ENCODE data around the gene RSPH3. TPM values are rescaled to one million over a fixed set of nuclear protein-coding genes. Genes with fewer than 3 reads are reported as not detected.
"Not testable (repeated sequence)": the region's sequence is repeated elsewhere in the genome, so short reads cannot be mapped to it uniquely, and the experiment has no call there.

RSPH3 gene
- total and polyA plus RNA-seq, 4 experiments from 2014 or later, result 0.66 to 3.7 (median 3.5) TPM

GRCh38 chr6:159031846-159032245 lies 31.8 kb upstream of the RSPH3 start:
- CTCF ChIA-PET (ENCODE audit: partially characterized antibody), result interaction anchor here (1.2 to 14.2 kb wide), 4 partner anchors 10 to 103 kb away, joined by 4 to 333 read pairs (median 112); no protein-coding TSS in a partner anchor
- POLR2A ChIA-PET (ENCODE audit: partially characterized antibody), result interaction anchor here (1.5 to 17.5 kb wide), 5 partner anchors 9 to 73 kb away, joined by 4 to 651 read pairs (median 16); partner anchors contain the start of gene TAGAP
- Mint-ChIP-seq H3K27me3 (no peaks in the 10 kb centered on the region), H3K9me3 (peaks cover 0 to 9% (median 2%) of the 10 kb centered on the region in 8 donors), H3K27ac (peak overlapping the region in 6 of 7 donors; percentile 0 to 67 (median 15)), H3K4me3 (no peak overlapping the region), H3K4me1 (peaks cover 16 to 41% (median 25%) of the 10 kb centered on the region in 4 donors), H3K36me3 (peaks cover 17 to 28% of the 10 kb centered on the region in 2 donors)
- Histone ChIP-seq H3K27ac (ENCODE audit: low read depth, low read length) (no peak overlapping the region), H3K4me3 (ENCODE audit: low read length in 2 of 2) (no peak overlapping the region), H3K27me3 (ENCODE audit: insufficient read depth, low read length) (no peaks in the 10 kb centered on the region), H3K36me3 (ENCODE audit: insufficient read depth, low read length) (peaks cover 19% of the 10 kb centered on the region), H3K9me3 (ENCODE audit: control insufficient read depth in 1 of 2, low read length in 2 of 2) (no peaks in the 10 kb centered on the region), H3K4me1 (ENCODE audit: insufficient read depth, low read length) (peaks cover 24% of the 10 kb centered on the region)
- intact Hi-C loops (cut with micrococcal nuclease), result no loop called here
- no peak for DNase-seq

- H3K27me3 Mint-ChIP-seq, result no peaks in the 10 kb centered on the region
- H3K27me3 ChIP-seq (ENCODE audit: insufficient read depth, low read length), result no peaks in the 10 kb centered on the region
- intact Hi-C loops (cut with micrococcal nuclease), result no loop called here
- H3K9me3 Mint-ChIP-seq, result peaks cover 0 to 23% (median 13%) of the 10 kb centered on the region in 8 donors
- peaks cover 15 to 17% of the 10 kb centered on the region in 2 donors for H3K36me3 Mint-ChIP-seq
- H3K36me3 ChIP-seq (ENCODE audit: insufficient read depth, low read length), result peaks cover 3% of the 10 kb centered on the region
- H3K4me1 ChIP-seq (ENCODE audit: insufficient read depth, low read length), result peaks cover 7% of the 10 kb centered on the region
- H3K9me3 ChIP-seq (ENCODE audit: control insufficient read depth in 1 of 2, low read length in 2 of 2), result peaks cover 0 to 1% of the 10 kb centered on the region in 2 donors
- no peak overlapping the region for H3K4me3 Mint-ChIP-seq
- peak overlapping the region in 3 of 7 donors; percentile 13 to 33 (median 19) for H3K27ac Mint-ChIP-seq
- ChIA-PET CTCF (ENCODE audit: partially characterized antibody) (interaction anchor here (1.0 to 2.0 kb wide), 4 partner anchors 19 to 105 kb away, joined by 3 to 7 read pairs (median 4); no protein-coding TSS in a partner anchor), POLR2A (ENCODE audit: partially characterized antibody) (interaction anchor here (1.0 to 17.5 kb wide), 2 partner anchors 10 to 12 kb away, joined by 4 to 651 read pairs; no protein-coding TSS in a partner anchor)
- H3K27ac ChIP-seq (ENCODE audit: low read depth, low read length), result no peak overlapping the region
- no peak overlapping the region for H3K4me3 ChIP-seq (ENCODE audit: low read length in 2 of 2)
- H3K4me1 Mint-ChIP-seq, result peaks cover 9 to 24% (median 14%) of the 10 kb centered on the region in 4 donors
- DNase-seq, result no peak
These were observed 30.2 kb upstream of the RSPH3 start for GRCh38 chr6:159030168-159030567.

- H3K9me3 ChIP-seq (ENCODE audit: control insufficient read depth in 1 of 2, low read length in 2 of 2); H3K4me1 ChIP-seq (ENCODE audit: insufficient read depth, low read length); DNase-seq; H3K4me1 Mint-ChIP-seq; H3K27me3 ChIP-seq (ENCODE audit: insufficient read depth, low read length); H3K27me3 Mint-ChIP-seq; H3K36me3 ChIP-seq (ENCODE audit: insufficient read depth, low read length); intact Hi-C loops (cut with micrococcal nuclease); CTCF ChIA-PET (ENCODE audit: partially characterized antibody); H3K27ac ChIP-seq (ENCODE audit: low read depth, low read length); H3K4me3 Mint-ChIP-seq; H3K4me3 ChIP-seq (ENCODE audit: low read length in 2 of 2): not testable (repeated sequence)
- POLR2A ChIA-PET (ENCODE audit: partially characterized antibody), result interaction anchor here (22.0 kb wide), 1 partner anchor 13 kb away, joined by 651 read pairs; the partner anchor contains the start of gene TAGAP
- H3K9me3 Mint-ChIP-seq, result peaks cover 2 to 58% (median 36%) of the 10 kb centered on the region in 8 donors
- peaks cover 24 to 40% of the 10 kb centered on the region in 2 donors for H3K36me3 Mint-ChIP-seq
- H3K27ac Mint-ChIP-seq, result peak overlapping the region in 1 of 7 donors; percentile 53
These were observed 25.2 kb upstream of the RSPH3 start for GRCh38 chr6:159025224-159025623.

DNA sequence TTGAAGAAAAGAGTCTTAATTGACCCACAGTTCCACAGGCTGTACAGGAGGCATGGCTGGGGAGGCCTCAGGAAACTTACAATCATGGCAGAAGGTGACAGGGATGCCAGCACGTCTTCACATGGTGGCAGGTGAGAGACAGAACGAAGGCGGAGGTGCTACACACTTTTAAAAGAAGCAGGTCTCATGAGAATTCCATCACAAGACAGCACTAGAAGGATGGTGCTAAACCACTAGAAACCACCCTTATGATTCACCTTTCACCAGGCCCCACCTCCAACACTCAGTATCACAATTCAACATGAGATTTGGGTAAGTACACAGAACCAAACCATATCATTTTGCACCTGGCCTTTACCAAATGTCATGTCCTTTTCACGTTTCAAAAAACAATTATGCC lies 23.9 kb upstream of the RSPH3 start:
- Histone ChIP-seq H3K36me3 (ENCODE audit: insufficient read depth, low read length) (no peaks in the 10 kb centered on the region), H3K27me3 (ENCODE audit: insufficient read depth, low read length) (no peaks in the 10 kb centered on the region), H3K4me3 (ENCODE audit: low read length in 2 of 2) (no peak overlapping the region), H3K4me1 (ENCODE audit: insufficient read depth, low read length) (peaks cover 9% of the 10 kb centered on the region), H3K9me3 (ENCODE audit: control insufficient read depth in 1 of 2, low read length in 2 of 2) (peaks cover 0 to 8% of the 10 kb centered on the region in 2 donors), H3K27ac (ENCODE audit: low read depth, low read length) (no peak overlapping the region)
- Mint-ChIP-seq H3K9me3 (peaks cover 2 to 58% (median 36%) of the 10 kb centered on the region in 8 donors), H3K4me1 (peaks cover 9 to 16% (median 11%) of the 10 kb centered on the region in 4 donors), H3K4me3 (peak overlapping the region in 1 of 8 donors; percentile 45), H3K36me3 (peaks cover 24 to 40% of the 10 kb centered on the region in 2 donors), H3K27ac (no peak overlapping the region), H3K27me3 (no peaks in the 10 kb centered on the region)
- POLR2A ChIA-PET (ENCODE audit: partially characterized antibody), result interaction anchor here (22.0 kb wide), 1 partner anchor 14 kb away, joined by 651 read pairs; the partner anchor contains the start of gene TAGAP
- intact Hi-C loops (cut with micrococcal nuclease), result no loop called here
- DNase-seq, result no peak
- CTCF ChIA-PET (ENCODE audit: partially characterized antibody), result no interaction called here

DNA sequence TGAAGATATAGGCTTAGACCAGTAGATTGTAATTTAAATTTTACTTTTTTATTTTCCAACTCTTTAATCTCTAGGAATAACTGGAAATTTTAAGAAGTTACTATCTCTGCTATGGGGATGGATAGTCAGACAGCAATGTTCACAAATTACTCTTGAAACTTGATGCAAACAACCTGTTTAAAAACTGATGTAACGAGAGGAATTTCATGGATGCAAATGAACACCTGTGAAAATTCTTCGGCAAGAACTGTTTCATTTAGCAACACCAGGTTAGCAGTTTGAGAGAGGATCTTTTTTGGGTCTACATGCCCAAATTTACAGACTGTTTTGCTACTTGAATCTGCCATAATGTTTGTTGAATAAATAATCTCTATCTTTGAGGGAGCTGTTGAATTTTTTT lies 20.0 kb upstream of the RSPH3 start:
- peaks cover 43% of the 10 kb centered on the region for H3K4me1 ChIP-seq (ENCODE audit: insufficient read depth, low read length)
- Mint-ChIP-seq H3K36me3 (peaks cover 16 to 29% of the 10 kb centered on the region in 2 donors), H3K27me3 (no peaks in the 10 kb centered on the region), H3K27ac (peak overlapping the region in 3 of 7 donors; percentile 77 to 88 (median 87)), H3K4me1 (peaks cover 25 to 44% (median 32%) of the 10 kb centered on the region in 4 donors), H3K9me3 (peaks cover under 1 to 36% (median 21%) of the 10 kb centered on the region in 8 donors), H3K4me3 (peak overlapping the region in 1 of 8 donors; percentile 30)
- H3K9me3 ChIP-seq (ENCODE audit: control insufficient read depth in 1 of 2, low read length in 2 of 2), result peaks cover 0 to 5% of the 10 kb centered on the region in 2 donors
- intact Hi-C loops (cut with micrococcal nuclease), result no loop called here
- CTCF ChIA-PET (ENCODE audit: partially characterized antibody), result interaction anchor here (1.1 to 24.9 kb wide), 4 partner anchors 10 to 112 kb away, joined by 3 to 676 read pairs (median 245); no protein-coding TSS in a partner anchor
- POLR2A ChIA-PET (ENCODE audit: partially characterized antibody), result interaction anchor here (3.7 to 22.0 kb wide), 2 partner anchors 11 to 18 kb away, joined by 24 to 651 read pairs; partner anchors contain the start of gene TAGAP
- DNase-seq, result no peak
- no peaks in the 10 kb centered on the region for H3K36me3 ChIP-seq (ENCODE audit: insufficient read depth, low read length)
- no peak overlapping the region for H3K27ac ChIP-seq (ENCODE audit: low read depth, low read length)
- no peak overlapping the region for H3K4me3 ChIP-seq (ENCODE audit: low read length in 2 of 2)
- H3K27me3 ChIP-seq (ENCODE audit: insufficient read depth, low read length), result no peaks in the 10 kb centered on the region

- H3K9me3 ChIP-seq (ENCODE audit: control insufficient read depth in 1 of 2, low read length in 2 of 2), result no peaks in the 10 kb centered on the region
- peaks cover 64% of the 10 kb centered on the region for H3K4me1 ChIP-seq (ENCODE audit: insufficient read depth, low read length)
- peaks cover 0 to 11% of the 10 kb centered on the region in 2 donors for H3K36me3 Mint-ChIP-seq
- POLR2A ChIA-PET (ENCODE audit: partially characterized antibody), result interaction anchor here (0.8 to 22.0 kb wide), 14 partner anchors 9 to 199 kb away, joined by 3 to 651 read pairs (median 7); partner anchors contain the start of genes EZR, RSPH3 and TAGAP
- intact Hi-C loops (cut with micrococcal nuclease), result loop anchor here (2.0 kb wide), 1 partner anchor 21 kb away; no protein-coding TSS in a partner anchor
- H3K4me1 Mint-ChIP-seq, result peaks cover 39 to 62% (median 51%) of the 10 kb centered on the region in 4 donors
- H3K36me3 ChIP-seq (ENCODE audit: insufficient read depth, low read length), result no peaks in the 10 kb centered on the region
- no peaks in the 10 kb centered on the region for H3K27me3 ChIP-seq (ENCODE audit: insufficient read depth, low read length)
- peak overlapping the region; percentile 52 to 90 (median 77) for H3K27ac Mint-ChIP-seq
- H3K4me3 Mint-ChIP-seq, result peak overlapping the region in 6 of 8 donors; percentile 25 to 76 (median 50)
- no peaks in the 10 kb centered on the region for H3K27me3 Mint-ChIP-seq
- H3K9me3 Mint-ChIP-seq, result peaks cover 0 to 15% (median 4%) of the 10 kb centered on the region in 8 donors
- peak overlapping the region; percentile 48 for H3K27ac ChIP-seq (ENCODE audit: low read depth, low read length)
- no peak for DNase-seq
- CTCF ChIA-PET (ENCODE audit: partially characterized antibody), result interaction anchor here (0.7 to 24.9 kb wide), 11 partner anchors 8 to 327 kb away, joined by 3 to 676 read pairs (median 6); partner anchors contain the start of genes RSPH3 and TAGAP
- no peak overlapping the region for H3K4me3 ChIP-seq (ENCODE audit: low read length in 2 of 2)
These were observed 18.0 kb upstream of the RSPH3 start for GRCh38 chr6:159017757-159018559.

Measured in CD4-positive, alpha-beta memory T cell (primary cell).